OCI-M2 (cell line): ENCODE data around the gene MYO1E.
"Not testable (repeated sequence)": the region's sequence is repeated elsewhere in the genome, so short reads cannot be mapped to it uniquely, and the experiment has no call there.

Experiments
- DNase-seq: peaks from one replicate; lab custom pipeline; 2025; ENCODE audit not compliant: unreplicated experiment; lab: John Stamatoyannopoulos, UW

The MYO1E gene

GRCh38 chr15:59172289-59172901 is 200.3 kb downstream of the MYO1E start:
- no peak for DNase-seq

- DNase-seq, result no peak
These were observed 201.6 kb downstream of the MYO1E start for GRCh38 chr15:59171067-59171397.

- no peak for DNase-seq
These were observed 202.2 kb downstream of the MYO1E start for GRCh38 chr15:59170295-59171066.

- no peak for DNase-seq
These were observed 203.4 kb downstream of the MYO1E start for GRCh38 chr15:59169251-59169708.

- DNase-seq, result no peak
These were observed 204.1 kb downstream of the MYO1E start for GRCh38 chr15:59168536-59168935.

- no peak for DNase-seq
These were observed 205.9 kb downstream of the MYO1E start for GRCh38 chr15:59166601-59167265.

- DNase-seq, result no peak
These were observed 206.5 kb downstream of the MYO1E start for GRCh38 chr15:59166166-59166565.

GRCh38 chr15:59165726-59166125 is 206.9 kb downstream of the MYO1E start:
- no peak for DNase-seq

GRCh38 chr15:59162080-59162479 is 210.6 kb downstream of the MYO1E start:
- not testable (repeated sequence) for DNase-seq

- DNase-seq, result no peak
These were observed 211.6 kb downstream of the MYO1E start for GRCh38 chr15:59160880-59161593.

- DNase-seq, result no peak
These were observed 213.5 kb downstream of the MYO1E start for GRCh38 chr15:59159210-59159609.

- no peak for DNase-seq
These were observed 214.0 kb downstream of the MYO1E start for GRCh38 chr15:59158701-59159034.

GRCh38 chr15:59157840-59158700 is 214.6 kb downstream of the MYO1E start:
- DNase-seq, result no peak

- DNase-seq, result no peak
These were observed 215.3 kb downstream of the MYO1E start for GRCh38 chr15:59157396-59157795.

GRCh38 chr15:59155431-59155830 is 217.2 kb downstream of the MYO1E start:
- no peak for DNase-seq

GRCh38 chr15:59154243-59154642 is 218.4 kb downstream of the MYO1E start:
- no peak for DNase-seq

GRCh38 chr15:59153466-59153865 is 219.2 kb downstream of the MYO1E start:
- no peak for DNase-seq

- DNase-seq, result no peak
These were observed 219.8 kb downstream of the MYO1E start for GRCh38 chr15:59152694-59153450.

GRCh38 chr15:59150185-59150584 is 222.5 kb downstream of the MYO1E start:
- no peak for DNase-seq
